ENCODE results near the gene LRRC8D. TPM values are rescaled to one million over a fixed set of nuclear protein-coding genes. Genes with fewer than 3 reads are reported as not detected.

LRRC8D gene
- total RNA-seq, 8 experiments from 2014 or later, result 13.2 to 69.1 (median 51.0) TPM

GRCh38 chr1:89898695-89899470 lies 78.1 kb downstream of the LRRC8D start:
- no peak for ATAC-seq (replicated peaks in 6 of 8)
- no peak overlapping the region for H3K27ac ChIP-seq
- H3K4me3 ChIP-seq, result no peak overlapping the region
- WGBS, 10 experiments, result 80 to 100% (median 94%) methylated on average over 1 to 7 of the region's 7 CpGs; no CpG with 5 or more reads in 1 of the 10 experiments
- peaks cover 32 to 35% of the 10 kb centered on the region in 2 donors for H3K4me1 ChIP-seq (replicated peaks in 1 of 2)
- in situ Hi-C loops (cut with MboI; ENCODE audit: low pct_unique_long_range_greater_than_20kb in 2 of 9, low sequenced_read_pairs in 9 of 9, unreplicated experiment in 9 of 9), result no loop called here

- Histone ChIP-seq H3K27ac (no peak overlapping the region), H3K4me1 (replicated peaks in 1 of 2) (peaks cover 32 to 42% of the 10 kb centered on the region in 2 donors), H3K4me3 (no peak overlapping the region)
- peak in 1 of 8 experiments; percentile 6 for ATAC-seq (replicated peaks in 6 of 8)
- in situ Hi-C loops (cut with MboI; ENCODE audit: low pct_unique_long_range_greater_than_20kb in 2 of 9, low sequenced_read_pairs in 9 of 9, unreplicated experiment in 9 of 9), result no loop called here
- 49 to 100% (median 85%) methylated on average over 2 of the region's 2 CpGs; no CpG with 5 or more reads in 2 of the 10 experiments for WGBS, 10 experiments
These were observed 79.5 kb downstream of the LRRC8D start for GRCh38 chr1:89900323-89900722.

DNA sequence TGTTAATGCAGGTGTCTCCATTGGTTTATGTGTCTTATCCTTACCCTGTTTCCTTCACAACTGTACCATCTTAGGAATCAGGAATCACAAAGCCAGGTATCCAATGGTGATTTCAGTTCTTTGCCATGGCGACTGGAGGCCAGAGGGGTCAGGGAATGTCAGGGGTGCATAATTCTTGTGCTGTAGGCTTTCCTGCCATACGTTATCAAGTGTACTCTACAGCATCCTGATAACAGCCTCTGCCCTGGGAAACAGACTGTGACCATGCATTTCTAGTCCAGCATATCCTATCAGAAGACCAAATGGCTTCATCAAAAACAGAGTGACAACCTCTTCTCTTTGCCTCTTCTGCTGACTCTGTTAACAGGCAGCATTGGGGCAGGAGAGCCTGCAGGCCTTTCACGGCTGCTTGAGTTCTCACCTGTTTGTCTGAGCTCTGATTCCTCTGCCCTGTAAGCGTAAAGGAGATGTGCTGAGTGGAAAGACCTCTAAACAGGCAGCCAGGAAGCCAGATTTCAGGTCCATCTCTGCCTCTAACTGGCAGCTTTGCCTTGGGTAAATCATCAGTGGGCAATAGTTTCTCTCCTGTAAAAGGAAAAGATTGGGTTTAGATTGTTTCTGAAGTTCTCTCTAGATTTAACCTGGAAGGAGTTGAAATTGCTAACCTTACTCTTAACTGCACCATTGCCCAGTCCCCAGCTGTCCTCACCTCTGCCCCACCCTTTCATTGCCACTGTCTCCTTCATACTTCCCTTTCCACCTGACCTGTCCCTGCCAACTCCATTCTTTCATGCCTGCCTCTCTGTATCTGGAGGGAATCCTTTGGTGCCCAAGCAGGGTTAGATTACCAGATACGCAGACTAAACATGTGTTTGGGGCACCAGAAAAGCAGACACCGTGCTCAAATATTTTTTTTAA lies 80.2 kb downstream of the LRRC8D start:
- in situ Hi-C loops (cut with MboI; ENCODE audit: low pct_unique_long_range_greater_than_20kb in 2 of 9, low sequenced_read_pairs in 9 of 9, unreplicated experiment in 9 of 9), result no loop called here
- Histone ChIP-seq H3K27ac (no peak overlapping the region), H3K4me3 (no peak overlapping the region), H3K4me1 (replicated peaks in 1 of 2) (peaks cover 33 to 49% of the 10 kb centered on the region in 2 donors)
- peak in 5 of 8 experiments; percentile 16 to 47 (median 38) for ATAC-seq (replicated peaks in 6 of 8)
- 75 to 100% (median 90%) methylated on average over 2 to 6 of the region's 6 CpGs; no CpG with 5 or more reads in 1 of the 10 experiments for WGBS, 10 experiments

GRCh38 chr1:89901957-89902669 lies 81.3 kb downstream of the LRRC8D start:
- no peak overlapping the region for H3K27ac ChIP-seq
- peak in 1 of 8 experiments; percentile 12 for ATAC-seq (replicated peaks in 6 of 8)
- in situ Hi-C loops (cut with MboI; ENCODE audit: low pct_unique_long_range_greater_than_20kb in 2 of 9, low sequenced_read_pairs in 9 of 9, unreplicated experiment in 9 of 9), result no loop called here
- 60 to 100% (median 97%) methylated on average over 1 to 8 of the region's 9 CpGs; no CpG with 5 or more reads in 1 of the 10 experiments for WGBS, 10 experiments
- peaks cover 44 to 60% of the 10 kb centered on the region in 2 donors for H3K4me1 ChIP-seq (replicated peaks in 1 of 2)
- no peak overlapping the region for H3K4me3 ChIP-seq

DNA sequence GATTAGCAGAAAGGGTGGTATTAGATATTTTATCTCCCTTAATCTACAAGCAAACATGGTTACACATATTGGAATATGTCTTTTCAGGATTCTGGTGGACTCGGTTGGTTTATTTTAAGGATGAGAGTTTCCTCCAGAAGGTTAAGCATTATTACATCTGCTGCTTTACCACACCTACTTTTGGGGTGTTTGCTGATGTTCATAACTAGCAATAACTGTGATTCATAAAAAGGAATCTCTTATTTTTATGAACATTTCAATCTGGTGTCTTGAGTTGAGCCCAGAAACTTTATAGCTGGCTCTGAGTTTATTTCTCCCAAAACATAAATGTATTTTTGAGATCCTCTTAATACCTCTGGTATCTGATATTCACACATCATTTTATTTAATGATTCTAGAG lies 82.7 kb downstream of the LRRC8D start:
- in situ Hi-C loops (cut with MboI; ENCODE audit: low pct_unique_long_range_greater_than_20kb in 2 of 9, low sequenced_read_pairs in 9 of 9, unreplicated experiment in 9 of 9), result no loop called here
- H3K4me3 ChIP-seq, result no peak overlapping the region
- 33 to 100% (median 59%) methylated on average over 1 of the region's 1 CpG; no CpG with 5 or more reads in 2 of the 10 experiments for WGBS, 10 experiments
- no peak for ATAC-seq (replicated peaks in 6 of 8)
- peaks cover 58 to 74% of the 10 kb centered on the region in 2 donors for H3K4me1 ChIP-seq (replicated peaks in 1 of 2)
- H3K27ac ChIP-seq, result no peak overlapping the region

DNA sequence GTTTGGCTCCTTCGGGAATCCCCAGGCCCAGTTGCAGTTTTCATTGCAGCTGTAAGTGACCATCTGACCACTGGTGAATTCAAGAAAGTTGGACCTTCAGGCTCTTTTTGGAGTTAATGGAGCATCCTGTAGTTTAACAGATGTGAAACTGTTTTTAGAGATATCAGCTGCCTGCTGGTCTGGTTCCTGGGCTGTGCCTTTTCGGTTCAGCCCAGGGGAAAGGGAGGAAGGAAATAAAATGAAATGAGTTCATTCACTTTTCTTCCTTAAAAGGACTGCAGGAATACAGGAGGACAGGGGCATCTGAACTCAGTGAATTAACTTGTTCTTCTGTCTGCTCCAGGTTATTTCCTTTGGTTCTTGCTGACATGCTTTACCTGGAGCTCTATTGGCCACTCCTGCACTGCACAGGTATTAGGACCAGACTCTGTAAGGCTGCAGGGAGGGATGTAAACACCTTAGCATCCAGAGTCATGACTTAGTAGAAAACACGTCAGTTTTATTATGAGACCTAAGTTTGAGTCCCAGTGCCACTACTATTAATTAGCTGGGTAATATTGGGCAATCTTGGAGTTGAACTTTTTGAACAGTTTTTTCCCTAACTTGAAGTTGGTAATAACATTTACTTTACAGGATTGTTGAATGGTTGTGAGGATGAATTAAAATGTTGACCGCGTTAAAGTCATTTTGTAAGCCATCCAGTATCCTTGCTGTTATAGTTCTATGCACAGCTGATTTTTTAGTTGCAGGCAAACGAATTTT lies 83.6 kb downstream of the LRRC8D start:
- in situ Hi-C loops (cut with MboI; ENCODE audit: low pct_unique_long_range_greater_than_20kb in 2 of 9, low sequenced_read_pairs in 9 of 9, unreplicated experiment in 9 of 9), result no loop called here
- H3K27ac ChIP-seq, result no peak overlapping the region
- no peak overlapping the region for H3K4me3 ChIP-seq
- 56 to 89% (median 83%) methylated on average over 2 to 6 of the region's 6 CpGs for WGBS, 10 experiments
- H3K4me1 ChIP-seq (replicated peaks in 1 of 2), result peaks cover 65 to 83% of the 10 kb centered on the region in 2 donors
- ATAC-seq (replicated peaks in 6 of 8), result peak in 1 of 8 experiments; percentile 12

GRCh38 chr1:89905395-89906058 lies 84.7 kb downstream of the LRRC8D start:
- in situ Hi-C loops (cut with MboI; ENCODE audit: low pct_unique_long_range_greater_than_20kb in 2 of 9, low sequenced_read_pairs in 9 of 9, unreplicated experiment in 9 of 9), result no loop called here
- peak overlapping the region in 1 of 2 donors; percentile 76 for H3K27ac ChIP-seq
- no peak for ATAC-seq (replicated peaks in 6 of 8)
- no peak overlapping the region for H3K4me3 ChIP-seq
- WGBS, 10 experiments, result 52 to 100% (median 80%) methylated on average over 1 to 5 of the region's 5 CpGs
- H3K4me1 ChIP-seq (replicated peaks in 1 of 2), result peaks cover 61 to 79% of the 10 kb centered on the region in 2 donors

- Histone ChIP-seq H3K27ac (peak overlapping the region in 1 of 2 donors; percentile 76), H3K4me1 (replicated peaks in 1 of 2) (peaks cover 55 to 78% of the 10 kb centered on the region in 2 donors), H3K4me3 (no peak overlapping the region)
- WGBS, 10 experiments, result 74 to 100% (median 89%) methylated on average over 1 to 5 of the region's 5 CpGs; no CpG with 5 or more reads in 1 of the 10 experiments
- in situ Hi-C loops (cut with MboI; ENCODE audit: low pct_unique_long_range_greater_than_20kb in 2 of 9, low sequenced_read_pairs in 9 of 9, unreplicated experiment in 9 of 9), result no loop called here
- ATAC-seq (replicated peaks in 6 of 8), result peak in 4 of 8 experiments; percentile 3 to 44 (median 17)
These were observed 85.3 kb downstream of the LRRC8D start for GRCh38 chr1:89906088-89906487.

GRCh38 chr1:89907727-89908212 lies 86.9 kb downstream of the LRRC8D start:
- in situ Hi-C loops (cut with MboI; ENCODE audit: low pct_unique_long_range_greater_than_20kb in 2 of 9, low sequenced_read_pairs in 9 of 9, unreplicated experiment in 9 of 9), result no loop called here
- 48 to 100% (median 87%) methylated on average over 1 to 2 of the region's 2 CpGs; no CpG with 5 or more reads in 2 of the 10 experiments for whole genome bisulfite sequencing, 10 experiments
- no peak overlapping the region for H3K4me3 ChIP-seq
- H3K27ac ChIP-seq, result no peak overlapping the region
- no peak for ATAC-seq (replicated peaks in 6 of 8)
- H3K4me1 ChIP-seq (replicated peaks in 1 of 2), result peaks cover 41 to 66% of the 10 kb centered on the region in 2 donors

- in situ Hi-C loops (cut with MboI; ENCODE audit: low pct_unique_long_range_greater_than_20kb in 2 of 9, low sequenced_read_pairs in 9 of 9, unreplicated experiment in 9 of 9), result no loop called here
- H3K4me1 ChIP-seq (replicated peaks in 1 of 2), result peaks cover 41 to 65% of the 10 kb centered on the region in 2 donors
- no peak overlapping the region for H3K4me3 ChIP-seq
- ATAC-seq (replicated peaks in 6 of 8), result no peak
- H3K27ac ChIP-seq, result peak overlapping the region; percentile 5 to 6
- WGBS, 10 experiments, result 90 to 100% (median 94%) methylated on average over 1 to 2 of the region's 2 CpGs; no CpG with 5 or more reads in 3 of the 10 experiments
These were observed 87.4 kb downstream of the LRRC8D start for GRCh38 chr1:89908273-89908671.

DNA sequence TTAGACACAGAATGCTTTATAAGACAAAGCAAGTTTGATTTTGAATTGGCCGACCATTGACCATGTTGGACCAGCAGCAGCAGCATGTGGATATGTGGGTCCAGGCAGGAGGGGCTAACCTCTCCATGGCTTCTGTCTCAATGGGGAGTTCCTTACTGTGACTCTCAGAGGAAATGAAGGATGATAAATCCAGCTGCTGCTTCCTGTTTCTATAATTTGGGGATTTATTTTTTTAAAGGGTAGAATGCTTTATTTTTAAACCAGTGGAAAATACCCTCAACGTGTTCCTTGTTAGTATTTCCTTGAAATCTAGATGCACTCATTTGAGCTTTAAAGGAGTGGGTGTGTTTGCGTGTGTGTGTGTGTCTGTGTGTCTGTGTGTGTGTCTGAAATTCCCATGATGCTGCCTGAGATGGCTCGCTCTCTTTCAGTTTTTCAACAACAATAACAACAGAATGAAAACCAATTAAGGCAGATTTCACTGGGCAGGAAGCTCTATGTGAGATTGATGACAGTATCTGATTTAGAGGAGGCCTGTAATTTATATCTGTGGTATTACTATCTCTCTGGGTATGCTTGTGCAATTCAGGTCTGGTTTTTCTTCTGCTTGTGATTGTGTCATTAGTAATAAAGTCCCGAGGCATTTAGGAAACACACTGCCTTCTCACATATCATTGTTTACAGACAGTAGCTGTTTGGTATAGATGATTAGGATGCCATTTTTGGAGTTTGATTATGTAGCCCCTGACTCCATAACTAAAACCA lies 88.0 kb downstream of the LRRC8D start:
- ATAC-seq (replicated peaks in 6 of 8), result peak in 6 of 8 experiments; percentile 13 to 83 (median 74)
- Histone ChIP-seq H3K4me1 (replicated peaks in 1 of 2) (peaks cover 41 to 64% of the 10 kb centered on the region in 2 donors), H3K4me3 (no peak overlapping the region), H3K27ac (peak overlapping the region; percentile 5 to 10)
- in situ Hi-C loops (cut with MboI; ENCODE audit: low pct_unique_long_range_greater_than_20kb in 2 of 9, low sequenced_read_pairs in 9 of 9, unreplicated experiment in 9 of 9), result no loop called here
- 38 to 89% (median 70%) methylated on average over 1 to 5 of the region's 5 CpGs for WGBS, 10 experiments
